SK-N-SH (cell line): ENCODE measurements around the gene CCDC171.

Experiments used
- EZH2phosphoT487 ChIP-seq: fragments of 200-600 bp; sonication (generic); IDR thresholded peaks from 2 replicates; pipeline ENCODE4 v1.6.1; 2017; ENCODE audit warnings: low read depth, mixed run types, mild to moderate bottlenecking, antibody characterized with exemption, moderate library complexity, borderline replicate concordance
- JUND ChIP-seq: IDR thresholded peaks from 2 replicates; pipeline ENCODE4 v1.4.0; 2012
- MXI1 ChIP-seq: IDR thresholded peaks from 2 replicates; pipeline ENCODE4 v1.6.1; 2012; ENCODE audit warnings: mild to moderate bottlenecking, low read depth, low read length, improper control_type of control experiment
- NRF1 ChIP-seq: IDR thresholded peaks from 2 replicates; pipeline ENCODE4 v1.6.1; 2012; ENCODE audit warnings: low read depth, mild to moderate bottlenecking, low read length
- POLR2AphosphoS5 ChIP-seq: IDR thresholded peaks from 2 replicates; pipeline ENCODE4 v1.6.1; 2012; ENCODE audit warnings: low read depth, low read length
- RCOR1 ChIP-seq: fragments of 150-350 bp; IDR thresholded peaks from 2 replicates; pipeline ENCODE4 v1.6.1; 2017; ENCODE audit warnings: antibody characterized with exemption, low read length
- RFX5 ChIP-seq: IDR thresholded peaks from 2 replicates; pipeline ENCODE4 v1.6.1; 2012; ENCODE audit warnings: mild to moderate bottlenecking, improper control_type of control experiment, low read length
- RXRA ChIP-seq: IDR thresholded peaks from 2 replicates; pipeline ENCODE4 v1.4.0; 2012; ENCODE audit warnings: low read depth, mild to moderate bottlenecking, borderline replicate concordance
- SIN3A ChIP-seq: IDR thresholded peaks from 2 replicates; pipeline ENCODE4 v1.6.1; 2012; ENCODE audit warnings: low read depth, mild to moderate bottlenecking, low read length, moderate library complexity, borderline replicate concordance
- TEAD4 ChIP-seq: IDR thresholded peaks from 2 replicates; pipeline ENCODE4 v1.4.0; 2012; ENCODE audit warnings: mild to moderate bottlenecking, borderline replicate concordance; ENCODE audit not compliant: insufficient read depth
- TF ChIP-seq, protein P1 (sequence below): IDR thresholded peaks from 2 replicates; pipeline ENCODE4 v1.6.1; 2012; ENCODE audit warnings: mild to moderate bottlenecking, low read depth, low read length, moderate library complexity
- TF ChIP-seq, protein P2 (sequence below): fragments of 200-600 bp; sonication (generic); IDR thresholded peaks from 2 replicates; pipeline ENCODE4 v1.6.1; 2017; ENCODE audit warnings: antibody characterized with exemption, mild to moderate bottlenecking, moderate library complexity
- TF ChIP-seq, protein P3 (sequence below): fragments of 150-350 bp; IDR thresholded peaks from 2 replicates; pipeline ENCODE4 v1.6.1; 2017; ENCODE audit warnings: antibody characterized with exemption, low read length, low read depth, borderline replicate concordance

DNA sequence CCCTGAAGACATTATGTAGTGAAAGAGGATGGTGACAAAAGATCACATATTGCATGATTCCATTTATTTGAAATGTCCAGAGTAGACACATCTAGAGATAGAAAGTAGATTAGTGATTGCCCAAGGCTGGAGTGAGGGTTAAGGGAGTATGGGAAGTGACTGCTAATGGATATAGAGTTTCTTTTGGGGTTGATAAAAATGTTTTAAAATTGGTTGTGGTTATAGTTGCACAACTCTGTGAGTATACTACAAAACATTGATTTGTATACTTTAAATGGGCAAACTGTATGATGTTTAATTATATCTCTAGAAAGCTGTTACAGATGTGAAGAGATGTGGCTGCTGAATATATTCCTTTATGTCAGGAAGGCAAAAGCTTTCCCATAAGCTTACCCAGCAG lies 202.8 kb downstream of the CCDC171 start:
- TF ChIP-seq RFX5 (no peak), JUND (no peak), RCOR1 (no peak), EZH2phosphoT487 (no peak), NRF1 (no peak), MXI1 (no peak), POLR2AphosphoS5 (no peak), RXRA (no peak), TEAD4 (no peak), SIN3A (no peak)
- TF ChIP-seq, protein P1, sequence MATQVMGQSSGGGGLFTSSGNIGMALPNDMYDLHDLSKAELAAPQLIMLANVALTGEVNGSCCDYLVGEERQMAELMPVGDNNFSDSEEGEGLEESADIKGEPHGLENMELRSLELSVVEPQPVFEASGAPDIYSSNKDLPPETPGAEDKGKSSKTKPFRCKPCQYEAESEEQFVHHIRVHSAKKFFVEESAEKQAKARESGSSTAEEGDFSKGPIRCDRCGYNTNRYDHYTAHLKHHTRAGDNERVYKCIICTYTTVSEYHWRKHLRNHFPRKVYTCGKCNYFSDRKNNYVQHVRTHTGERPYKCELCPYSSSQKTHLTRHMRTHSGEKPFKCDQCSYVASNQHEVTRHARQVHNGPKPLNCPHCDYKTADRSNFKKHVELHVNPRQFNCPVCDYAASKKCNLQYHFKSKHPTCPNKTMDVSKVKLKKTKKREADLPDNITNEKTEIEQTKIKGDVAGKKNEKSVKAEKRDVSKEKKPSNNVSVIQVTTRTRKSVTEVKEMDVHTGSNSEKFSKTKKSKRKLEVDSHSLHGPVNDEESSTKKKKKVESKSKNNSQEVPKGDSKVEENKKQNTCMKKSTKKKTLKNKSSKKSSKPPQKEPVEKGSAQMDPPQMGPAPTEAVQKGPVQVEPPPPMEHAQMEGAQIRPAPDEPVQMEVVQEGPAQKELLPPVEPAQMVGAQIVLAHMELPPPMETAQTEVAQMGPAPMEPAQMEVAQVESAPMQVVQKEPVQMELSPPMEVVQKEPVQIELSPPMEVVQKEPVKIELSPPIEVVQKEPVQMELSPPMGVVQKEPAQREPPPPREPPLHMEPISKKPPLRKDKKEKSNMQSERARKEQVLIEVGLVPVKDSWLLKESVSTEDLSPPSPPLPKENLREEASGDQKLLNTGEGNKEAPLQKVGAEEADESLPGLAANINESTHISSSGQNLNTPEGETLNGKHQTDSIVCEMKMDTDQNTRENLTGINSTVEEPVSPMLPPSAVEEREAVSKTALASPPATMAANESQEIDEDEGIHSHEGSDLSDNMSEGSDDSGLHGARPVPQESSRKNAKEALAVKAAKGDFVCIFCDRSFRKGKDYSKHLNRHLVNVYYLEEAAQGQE: no peak
- TF ChIP-seq, protein P2, sequence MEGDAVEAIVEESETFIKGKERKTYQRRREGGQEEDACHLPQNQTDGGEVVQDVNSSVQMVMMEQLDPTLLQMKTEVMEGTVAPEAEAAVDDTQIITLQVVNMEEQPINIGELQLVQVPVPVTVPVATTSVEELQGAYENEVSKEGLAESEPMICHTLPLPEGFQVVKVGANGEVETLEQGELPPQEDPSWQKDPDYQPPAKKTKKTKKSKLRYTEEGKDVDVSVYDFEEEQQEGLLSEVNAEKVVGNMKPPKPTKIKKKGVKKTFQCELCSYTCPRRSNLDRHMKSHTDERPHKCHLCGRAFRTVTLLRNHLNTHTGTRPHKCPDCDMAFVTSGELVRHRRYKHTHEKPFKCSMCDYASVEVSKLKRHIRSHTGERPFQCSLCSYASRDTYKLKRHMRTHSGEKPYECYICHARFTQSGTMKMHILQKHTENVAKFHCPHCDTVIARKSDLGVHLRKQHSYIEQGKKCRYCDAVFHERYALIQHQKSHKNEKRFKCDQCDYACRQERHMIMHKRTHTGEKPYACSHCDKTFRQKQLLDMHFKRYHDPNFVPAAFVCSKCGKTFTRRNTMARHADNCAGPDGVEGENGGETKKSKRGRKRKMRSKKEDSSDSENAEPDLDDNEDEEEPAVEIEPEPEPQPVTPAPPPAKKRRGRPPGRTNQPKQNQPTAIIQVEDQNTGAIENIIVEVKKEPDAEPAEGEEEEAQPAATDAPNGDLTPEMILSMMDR: no peak
- TF ChIP-seq, protein P3, sequence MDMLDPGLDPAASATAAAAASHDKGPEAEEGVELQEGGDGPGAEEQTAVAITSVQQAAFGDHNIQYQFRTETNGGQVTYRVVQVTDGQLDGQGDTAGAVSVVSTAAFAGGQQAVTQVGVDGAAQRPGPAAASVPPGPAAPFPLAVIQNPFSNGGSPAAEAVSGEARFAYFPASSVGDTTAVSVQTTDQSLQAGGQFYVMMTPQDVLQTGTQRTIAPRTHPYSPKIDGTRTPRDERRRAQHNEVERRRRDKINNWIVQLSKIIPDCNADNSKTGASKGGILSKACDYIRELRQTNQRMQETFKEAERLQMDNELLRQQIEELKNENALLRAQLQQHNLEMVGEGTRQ: no peak
